HepG2 (cell line): Measurements from ENCODE around the gene KIF26B. TPM values are rescaled to one million over a fixed set of nuclear protein-coding genes. Genes with fewer than 3 reads are reported as not detected.

Source experiments
- ATAC-seq: fragments of 200-7000 bp; cut with Tn5 transposase; 3 replicates; pipeline ENCODE4 v1.9.1; 2020; ENCODE audit warnings: mild to moderate bottlenecking, moderate library complexity
- BruUV-seq: library from RNA; stranded (reverse); fragments of 400-500 nt; replicated peaks from 2 replicates; lab custom pipeline; 2021; lab: Mats Ljungman, UMichigan
- CTCF ChIA-PET: fragments of 300-600 bp; formaldehyde crosslinking; extraction: SDS; loops from one replicate; lab custom pipeline; 2021; ENCODE audit warnings: low total read pairs, inconsistent platforms, low intra/inter-chr PET ratio; lab: Yijun Ruan, JAX
- POLR2A ChIA-PET: fragments of 350-600 bp; sonication (Branson Sonifier 250); formaldehyde crosslinking; loops from one replicate; lab custom pipeline; 2020; ENCODE audit warnings: antibody characterized with exemption, inconsistent platforms; lab: Yijun Ruan, JAX
- DNase-seq: peaks from one replicate; pipeline ENCODE4 v3.0.0-alpha.2; 2015; ENCODE audit warnings: low spot score
- FAIRE-seq: peaks from 3 replicates; lab custom pipeline; 2011; peaks lifted over from hg19 to GRCh38; lab: Jason Lieb, UNC
- H2AFZ ChIP-seq: one replicate; pipeline ENCODE4 v1.6.1; 2011; ENCODE audit warnings: low read length, inconsistent platforms
- H3K27ac ChIP-seq: fragments of 300-600 bp; 3 replicates; pipeline ENCODE4 v1.8.0; 2011; ENCODE audit warnings: mixed run types, mild to moderate bottlenecking, mixed read lengths, low read length, inconsistent platforms; ENCODE audit not compliant: insufficient read depth; ENCODE audit errors: extremely low read length
- H3K27me3 ChIP-seq, 2 experiments: fragments of 200-600 bp in 1 of 2; 2 replicates in 1 of 2; 3 replicates in 1 of 2; pipeline versions ENCODE4 v1.6.0 to v1.8.0; 2011; ENCODE audit warnings: low read length in 2 of 2, mild to moderate bottlenecking in 2 of 2, moderate library complexity in 2 of 2, inconsistent platforms in 1 of 2; ENCODE audit not compliant: insufficient read depth in 2 of 2, control insufficient read depth in 1 of 2
- H3K36me3 ChIP-seq, 2 experiments: fragments of 200-600 bp in 1 of 2; replicated peaks in 1 of 2; 2 replicates in 1 of 2; 3 replicates in 1 of 2; pipeline versions ENCODE4 v1.5.1 to v1.8.0; 2011; ENCODE audit warnings: low read length in 2 of 2, inconsistent platforms in 1 of 2; ENCODE audit not compliant: insufficient read depth in 2 of 2, control insufficient read depth in 1 of 2
- H3K4me1 ChIP-seq: 2 replicates; pipeline ENCODE4 v1.5.1; 2012; ENCODE audit warnings: low read length, inconsistent platforms; ENCODE audit not compliant: insufficient read depth
- H3K4me2 ChIP-seq: 2 replicates; pipeline ENCODE4 v1.6.0; 2011; ENCODE audit warnings: low read depth, low read length, inconsistent platforms
- H3K4me3 ChIP-seq, 3 experiments: fragments of 200-600 bp in 1 of 3; sonication (generic), shearing (Covaris generic) in 1 of 3; replicated peaks in 1 of 3; 2 replicates each; pipeline ENCODE4 v1.5.1; 2011 to 2016; ENCODE audit warnings: low read length in 3 of 3, inconsistent platforms in 2 of 3, low read depth in 2 of 3, mild to moderate bottlenecking in 2 of 3, control low read depth in 1 of 3, mixed read lengths in 1 of 3; ENCODE audit not compliant: insufficient read depth in 1 of 3
- H3K79me2 ChIP-seq: one replicate; pipeline ENCODE4 v1.6.1; 2011; ENCODE audit warnings: low read length, inconsistent platforms; ENCODE audit not compliant: insufficient read depth
- H3K9ac ChIP-seq: 2 replicates; pipeline ENCODE4 v1.6.0; 2011; ENCODE audit warnings: mild to moderate bottlenecking, low read depth, low read length, inconsistent platforms; ENCODE audit not compliant: insufficient read depth
- H3K9me3 ChIP-seq: 2 replicates; pipeline ENCODE4 v1.5.1; 2012; ENCODE audit warnings: mild to moderate bottlenecking, low read length
- H4K20me1 ChIP-seq: 2 replicates; pipeline ENCODE4 v1.6.0; 2011; ENCODE audit warnings: inconsistent platforms, mild to moderate bottlenecking, low read length, moderate library complexity; ENCODE audit not compliant: insufficient read depth
- JARID2 ChIP-seq: sonication (generic); formaldehyde crosslinking; IDR thresholded peaks from 2 replicates; pipeline ENCODE4 v1.8.1; 2023; ENCODE audit warnings: missing genetic modification reagents, inconsistent platforms; ENCODE audit not compliant: insufficient replicate concordance
- MLLT10 ChIP-seq: sonication (generic); formaldehyde crosslinking; IDR thresholded peaks from 2 replicates; pipeline ENCODE4 v1.4.0; 2020; ENCODE audit warnings: missing genetic modification reagents
- MLXIP ChIP-seq: sonication (generic); formaldehyde crosslinking; IDR thresholded peaks from 2 replicates; pipeline ENCODE4 v1.9.0; 2021; ENCODE audit warnings: missing genetic modification reagents, borderline replicate concordance
- REXO4 ChIP-seq: sonication (generic); formaldehyde crosslinking; IDR thresholded peaks from 2 replicates; pipeline ENCODE4 v1.8.0; 2022; ENCODE audit warnings: missing genetic modification reagents, mild to moderate bottlenecking, borderline replicate concordance
- RFX5 ChIP-seq: IDR thresholded peaks from 2 replicates; pipeline ENCODE4 v1.6.1; 2011; ENCODE audit warnings: low read depth, low read length, improper control_type of control experiment
- ZNF605 ChIP-seq: sonication (generic); formaldehyde crosslinking; IDR thresholded peaks from 2 replicates; pipeline ENCODE4 v1.8.0; 2022; ENCODE audit warnings: mild to moderate bottlenecking, missing genetic modification reagents
- WGBS: methylation state at CpG from one replicate; pipeline ENCODE4 v1.1.6; 2017; ENCODE audit warnings: low lambda C conversion rate; 5-methylcytosine and 5-hydroxymethylcytosine counted together
- in situ Hi-C: cut with HindIII; loops from 2 replicates; pipeline ENCODE4 v1.10.0; 2017; ENCODE audit warnings: low pct_unique_long_range_greater_than_20kb; ENCODE audit not compliant: extremely low pct_ligation_motif_present
- intact Hi-C: fragments of 100-400 bp; cut with micrococcal nuclease; formaldehyde crosslinking; loops from one replicate; pipeline ENCODE4 v1.10.0; 2022; ENCODE audit not compliant: unreplicated experiment
- polyA plus RNA-seq, 8 experiments: library from polyadenylated mRNA; depleted of rRNA in 3 of 8; stranded (reverse) in 7 of 8; unstranded in 1 of 8; fragments of >200 nt; fragmentation: Illumina TruSeq in 4 of 8; extraction: Trizol in 4 of 8; gene quantifications; 2 replicates each; pipeline versions ENCODE4 v1.2.1 to v1.2.3, GENCODE V29; 2011 to 2016; ENCODE audit warnings: low read depth in 4 of 8, missing spikeins in 1 of 8, mixed read lengths in 1 of 8; ENCODE audit not compliant: insufficient read depth in 1 of 8
- total RNA-seq, 5 experiments: library from RNA; depleted of rRNA; stranded (reverse); fragments of >200 nt; fragmentation: Illumina TruSeq; extraction: Trizol; gene quantifications; 2 replicates each; pipeline ENCODE4 v1.2.3, GENCODE V29; 2016; ENCODE audit warnings: low read depth in 1 of 5

The KIF26B gene
- total and polyA plus RNA-seq, 2 of the 13 experiments (the other 11 are each of a cell fraction or from before 2014, with no cell fraction given), result 0.08 to 0.09 TPM

DNA sequence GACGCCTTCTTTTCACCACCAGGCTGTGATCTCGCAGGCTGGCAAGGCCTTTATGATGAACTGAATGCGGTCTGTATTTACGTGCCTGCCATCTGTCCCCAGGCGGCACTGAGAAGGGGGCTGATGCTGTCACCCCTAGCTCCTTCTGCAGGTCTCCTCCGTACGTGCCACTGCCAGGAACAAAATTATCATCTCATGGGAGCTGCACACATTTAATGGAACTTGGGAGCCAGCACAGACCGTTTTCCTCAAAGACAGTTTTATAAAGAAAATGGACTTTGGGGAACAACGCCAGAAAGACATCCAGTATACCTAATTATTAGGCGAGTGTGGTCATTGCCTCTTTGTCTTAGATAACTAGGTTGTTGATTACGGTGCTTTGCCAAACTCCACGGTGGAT is 434.5 kb downstream of the KIF26B start (continued):
- TF ChIP-seq ZNF605 (CRISPR knock-in tag) (no peak), RFX5 (no peak), MLLT10 (CRISPR knock-in tag) (no peak), REXO4 (CRISPR knock-in tag) (no peak), MLXIP (CRISPR knock-in tag) (no peak)

- WGBS, result 80% methylated on average over 11 of the region's 26 CpGs
- Histone ChIP-seq H3K9me3 (no peaks in the 10 kb centered on the region), H3K9ac (no peak overlapping the region), H3K4me1 (no peaks in the 10 kb centered on the region)
- no peak for TF ChIP-seq JARID2 (CRISPR knock-in tag)
- TF ChIP-seq, all 625 proteins: peak for 0
- Histone ChIP-seq H3K36me3 (no peaks in the 10 kb centered on the region), H3K79me2 (no peaks in the 10 kb centered on the region), H3K27ac (no peak overlapping the region), H3K4me3 (no peak overlapping the region), H2AFZ (no peak overlapping the region), H3K27me3 (peaks cover 0 to 1% of the 10 kb centered on the region in 2 experiments; a peak in 2 of 5 replicates), H3K4me2 (no peak overlapping the region), H4K20me1 (no peaks in the 10 kb centered on the region)
- no peak for DNase-seq
- BruUV-seq, result no TSS peak
- ChIA-PET CTCF (no interaction called here), POLR2A (no interaction called here)
- ATAC-seq, result no peak
- in situ Hi-C loops, result no loop called here
- no peak for FAIRE-seq
- intact Hi-C loops, result no loop called here
Measured at GRCh38 chr1:245589906-245590305, 435.1 kb downstream of the KIF26B start.
